ELR (cell line): Measurements from ENCODE around the gene CD52.

Source experiments
- DNase-seq: peaks from one replicate; pipeline ENCODE4 v3.0.0-alpha.2; 2015; ENCODE audit warnings: low read depth

The CD52 gene

DNA sequence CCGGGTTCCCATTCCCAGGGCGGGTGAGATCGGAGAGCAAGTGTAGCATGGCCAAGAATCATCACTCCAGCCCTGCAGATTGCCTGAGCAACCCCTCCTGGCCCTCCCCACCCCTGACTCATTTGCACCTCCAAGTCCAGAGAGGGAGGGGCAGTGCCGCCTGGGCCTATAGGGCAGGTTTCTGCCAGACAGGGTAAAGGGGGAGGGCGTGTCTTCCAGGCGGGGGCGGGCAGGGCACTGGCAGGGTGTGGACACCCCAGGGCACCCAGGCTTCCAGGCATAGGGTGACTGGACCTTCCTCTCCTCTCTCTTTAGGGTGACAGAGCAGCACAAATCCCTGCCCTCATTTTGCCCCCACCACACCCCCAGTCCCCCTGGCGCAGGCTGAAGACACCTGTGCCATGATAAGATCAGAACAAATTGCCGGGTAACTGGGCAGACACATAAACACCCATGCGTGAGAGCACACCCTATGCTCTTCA, 39.4 kb downstream of the CD52 start:
- DNase-seq: no peak

DNA sequence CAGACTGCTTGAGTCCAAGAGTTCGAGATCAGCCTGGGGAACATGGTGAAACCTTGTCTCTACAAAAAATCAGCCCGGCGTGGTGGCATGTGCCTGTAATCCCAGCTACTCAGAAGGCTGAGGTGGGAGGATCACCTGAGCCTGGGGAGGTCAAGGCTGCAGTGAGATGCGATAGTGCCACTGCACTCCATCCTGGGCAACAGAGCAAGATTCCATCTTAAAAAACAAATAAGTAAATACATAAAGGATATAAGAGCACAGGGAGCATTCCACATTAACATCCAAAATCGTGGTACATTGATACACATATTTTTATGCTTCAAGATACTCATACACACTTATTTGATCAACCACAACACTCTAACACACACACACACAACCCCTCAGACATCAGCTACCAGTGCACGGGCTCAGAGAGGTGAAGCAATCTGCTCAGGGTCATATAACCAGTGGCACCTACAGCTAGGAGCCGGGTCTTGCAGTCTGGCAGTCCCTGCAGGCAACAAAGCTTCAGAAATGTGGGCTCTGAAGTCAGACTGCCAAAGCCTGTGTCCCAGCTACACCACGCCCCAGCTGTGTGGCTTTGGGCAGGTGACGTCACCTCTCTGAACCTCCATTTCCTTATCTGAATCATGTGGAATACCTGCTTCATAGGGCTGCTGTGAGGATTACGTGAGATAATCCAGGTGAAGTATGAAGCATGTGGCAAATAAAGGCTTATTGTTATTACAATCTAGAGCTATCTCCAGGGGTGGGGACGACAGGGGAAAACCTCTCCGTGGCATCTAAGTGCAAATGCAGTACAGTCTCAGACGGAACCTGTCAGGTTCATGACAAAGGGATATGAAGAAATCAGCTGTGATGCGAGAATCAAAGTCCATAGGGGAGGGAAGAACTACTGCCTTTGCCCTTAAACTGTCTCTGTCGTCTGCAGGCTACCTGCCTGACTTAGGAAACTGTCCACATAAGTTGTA, 40.9 kb downstream of the CD52 start:
- peak; percentile 40 for DNase-seq

DNA sequence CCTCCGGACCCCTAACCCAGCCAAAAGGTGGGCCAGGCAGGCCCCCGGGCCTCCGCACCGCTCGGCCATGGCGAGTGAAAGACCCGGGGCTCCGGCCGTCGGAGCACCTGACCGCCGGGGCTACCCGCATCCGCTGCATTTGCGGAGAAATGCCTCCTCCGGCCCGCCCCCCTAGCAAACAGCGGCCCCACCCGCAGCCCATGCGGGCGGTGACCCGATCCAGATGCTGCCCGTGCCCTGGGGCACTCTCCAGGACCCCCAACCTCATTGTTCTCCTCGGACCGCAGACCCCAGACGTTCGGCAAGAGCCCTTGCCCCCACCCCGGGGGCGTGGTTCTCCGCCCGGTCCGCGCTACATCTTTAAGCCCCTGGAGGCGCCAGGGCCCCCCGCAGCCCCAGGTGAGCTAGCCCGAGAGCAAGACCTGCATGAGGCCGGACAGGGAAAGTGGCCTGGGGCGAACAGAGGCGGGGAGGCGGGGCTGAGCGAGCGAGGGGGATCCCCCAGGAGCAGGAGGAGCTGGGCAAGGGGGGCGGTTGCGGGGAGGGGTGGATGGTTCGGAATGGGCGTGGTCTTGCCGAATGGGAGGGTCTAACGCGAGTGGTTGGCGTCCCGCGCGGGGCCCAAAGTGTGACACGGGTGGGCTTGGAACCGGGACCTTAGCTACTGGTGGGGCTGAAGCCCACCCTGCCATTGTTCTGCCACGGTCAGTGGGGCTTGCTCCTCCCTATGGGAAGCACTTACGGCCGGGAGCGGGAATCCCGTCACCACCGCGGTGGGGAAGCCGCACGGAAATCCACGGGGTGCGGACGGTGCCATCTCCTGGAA, 42.4 kb downstream of the CD52 start:
- no peak for DNase-seq

DNA sequence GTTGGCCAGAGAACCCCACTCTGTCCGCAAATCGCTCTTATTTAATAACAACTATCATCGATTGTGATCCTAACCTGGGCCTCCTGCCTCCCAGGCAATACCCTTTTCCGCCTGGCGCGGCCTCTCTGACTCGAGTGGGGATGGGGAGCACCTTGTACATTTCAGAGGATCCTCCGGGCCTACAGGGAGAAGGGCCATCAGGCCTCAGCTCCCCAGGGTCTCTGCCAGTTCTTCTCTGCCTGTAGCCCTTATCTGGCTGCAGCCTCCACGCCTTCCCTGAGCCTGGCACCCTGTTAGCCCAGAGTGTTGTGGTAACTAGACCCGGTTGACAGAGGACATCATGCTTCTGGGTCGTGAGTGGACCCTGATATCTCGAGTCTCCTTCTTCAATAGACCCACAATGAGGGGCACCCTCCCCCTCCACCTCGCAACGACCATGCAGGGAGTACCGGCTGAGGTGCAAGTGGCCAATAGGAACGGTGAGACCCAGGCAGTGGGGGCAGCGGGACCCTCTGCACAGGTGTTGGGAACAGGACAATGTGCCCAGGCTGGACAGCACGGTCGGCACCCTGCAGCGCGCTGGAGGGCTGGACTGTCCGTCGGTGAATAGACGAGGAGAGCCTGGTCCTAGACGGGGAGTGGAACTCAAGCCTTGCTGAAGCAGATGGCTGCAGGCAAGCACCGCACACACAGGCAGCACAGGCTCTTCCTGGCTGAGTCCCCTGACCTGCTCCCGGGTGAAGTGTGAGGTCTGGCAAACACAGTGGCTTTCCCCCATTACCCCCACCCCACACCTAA, 43.2 kb downstream of the CD52 start:
- no peak for DNase-seq

DNA sequence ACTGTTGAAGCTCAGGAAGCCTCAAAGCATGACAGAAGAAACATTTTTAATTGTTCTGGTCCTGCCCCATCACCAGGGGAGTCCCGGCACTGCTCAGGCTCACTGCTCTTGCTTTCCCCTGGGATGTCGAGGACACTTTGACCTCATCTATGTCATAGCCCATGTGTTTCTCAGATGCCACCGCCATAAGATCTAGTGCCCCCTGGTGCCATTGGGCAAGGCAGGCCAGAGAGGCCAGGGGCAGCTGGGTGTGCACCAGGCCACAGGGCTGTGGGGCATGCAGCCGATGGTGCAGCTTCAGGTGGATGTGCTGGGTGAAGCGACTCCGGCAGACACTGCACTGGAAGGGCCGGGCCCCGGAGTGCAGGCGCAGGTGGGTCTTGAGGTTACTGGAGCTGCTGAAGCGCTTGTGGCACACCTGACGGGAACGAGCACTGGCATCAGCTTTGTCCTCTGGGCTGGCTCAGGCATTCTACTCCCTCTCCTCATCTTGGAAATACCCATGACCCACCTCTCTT, 43.9 kb downstream of the CD52 start:
- no peak for DNase-seq

DNA sequence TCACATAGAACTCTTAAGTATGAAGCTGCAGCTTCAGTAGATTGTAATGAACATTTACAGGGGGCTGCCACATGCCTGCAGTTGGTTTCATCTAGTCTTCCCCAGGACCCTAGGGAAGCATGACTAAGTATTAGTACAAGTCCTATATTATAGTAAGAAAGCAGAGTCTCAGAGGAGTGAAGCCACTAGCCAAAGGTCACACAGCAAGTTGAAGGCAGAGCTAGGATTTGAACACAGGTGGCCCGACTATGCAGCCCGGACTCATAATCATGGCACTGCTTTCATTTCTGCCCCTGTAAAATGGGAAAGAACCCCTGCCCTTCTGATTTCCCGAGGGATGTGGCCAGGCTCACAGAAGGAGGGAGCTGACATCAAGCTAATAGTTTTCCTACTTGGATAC, 44.6 kb downstream of the CD52 start:
- DNase-seq: no peak

DNA sequence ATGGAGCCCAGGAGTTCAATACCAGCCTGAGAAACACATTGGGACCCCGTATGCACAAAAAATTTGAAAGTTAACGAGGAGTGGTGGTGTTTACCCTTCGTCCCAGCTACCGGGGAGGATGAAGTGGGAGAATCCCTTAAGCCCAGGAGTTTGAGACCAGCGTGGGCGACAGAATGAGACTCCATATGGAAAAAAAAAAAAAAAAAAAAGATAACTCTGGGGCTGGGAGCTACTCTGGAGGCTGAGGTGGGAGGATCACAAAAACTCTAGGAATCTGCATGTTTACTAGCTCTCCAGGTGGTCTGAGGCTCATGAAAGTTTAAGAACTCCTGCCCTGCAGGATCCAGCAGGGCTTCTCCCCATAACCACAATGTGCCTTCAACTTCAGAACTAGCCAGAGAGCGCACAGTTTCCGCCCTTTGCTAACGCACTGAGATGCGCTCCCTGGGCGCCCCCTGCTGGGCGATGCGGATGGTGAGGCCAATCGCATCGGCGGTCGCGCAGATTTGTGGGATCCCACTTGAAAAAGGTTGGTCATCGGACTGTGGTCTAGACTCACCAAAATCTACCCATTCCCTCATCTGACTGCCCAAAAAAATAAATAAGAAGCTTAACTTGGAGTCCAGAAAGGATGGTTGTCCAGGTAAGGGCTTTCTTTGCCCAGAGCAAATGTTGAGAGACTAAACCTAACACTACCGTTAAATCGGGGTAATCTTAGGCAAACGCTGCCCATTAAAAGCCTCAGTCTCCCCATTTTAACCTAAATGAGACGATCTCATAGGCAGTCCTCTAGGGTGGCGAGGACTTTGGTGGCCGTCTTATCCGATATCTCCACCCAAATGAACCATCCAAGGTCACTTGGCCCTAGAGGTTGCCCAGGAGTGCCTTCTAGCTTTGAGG, 46.0 kb downstream of the CD52 start:
- DNase-seq: peak; percentile 82

DNA sequence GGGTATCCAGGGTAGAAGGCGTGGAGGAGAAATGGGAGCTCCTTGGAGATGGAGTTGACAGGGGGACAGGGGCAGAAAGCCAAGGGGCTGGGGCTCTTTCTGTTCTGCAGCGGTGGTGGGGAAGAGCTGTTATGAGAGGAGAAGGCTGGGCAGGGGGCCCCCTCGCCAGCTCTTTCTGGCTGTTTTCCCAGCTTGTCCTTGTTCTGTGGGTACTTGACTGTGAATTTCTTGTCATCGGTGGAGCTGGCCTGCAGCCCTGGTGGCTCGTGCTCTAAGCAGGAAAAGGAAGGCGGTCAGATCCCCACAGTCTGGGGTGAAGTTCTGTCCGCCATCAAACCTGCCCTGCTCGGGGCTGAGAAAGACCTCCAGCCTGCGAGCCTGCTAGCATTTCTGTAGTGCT, 47.2 kb downstream of the CD52 start:
- no peak for DNase-seq

DNA sequence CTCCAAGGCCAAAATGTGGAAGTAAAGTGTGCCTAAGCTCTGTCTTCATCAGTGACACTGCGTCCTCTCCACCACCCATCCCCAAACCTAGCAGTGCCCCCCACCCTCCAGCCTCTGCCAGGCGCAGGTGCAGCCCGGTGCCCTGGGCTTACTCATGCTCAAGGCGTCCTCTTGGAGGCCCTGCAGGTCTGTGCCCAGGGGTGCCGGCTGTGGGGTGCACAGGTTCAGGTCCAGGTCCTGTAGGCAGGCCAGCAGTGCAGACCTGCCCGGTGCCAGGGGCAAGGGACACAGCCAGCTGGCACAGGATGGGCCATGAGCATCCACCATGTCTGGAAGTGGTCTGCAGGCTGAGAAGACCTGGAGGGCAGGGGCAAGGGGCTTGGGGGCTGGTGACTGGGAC, 49.7 kb downstream of the CD52 start:
- DNase-seq: no peak

DNA sequence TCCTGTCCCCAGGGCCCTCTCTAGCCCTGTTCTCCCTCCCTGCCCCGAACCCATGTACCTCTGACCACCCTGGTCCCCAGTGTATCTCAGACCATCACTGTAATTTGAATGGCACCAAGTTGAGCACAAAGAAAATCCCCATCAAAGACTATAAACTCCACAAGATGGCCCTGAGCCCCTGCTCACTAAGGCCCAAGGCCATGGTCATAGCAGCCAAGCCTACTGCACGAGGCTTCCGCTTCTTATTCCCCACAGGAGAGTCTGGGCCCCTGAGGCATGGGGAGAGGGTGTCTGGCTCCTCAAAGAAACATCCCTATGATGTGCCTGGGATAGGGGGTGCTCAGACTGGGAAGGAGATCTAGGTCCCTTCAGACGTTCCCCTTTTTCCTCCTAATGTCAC, 50.2 kb downstream of the CD52 start:
- no peak for DNase-seq

DNA sequence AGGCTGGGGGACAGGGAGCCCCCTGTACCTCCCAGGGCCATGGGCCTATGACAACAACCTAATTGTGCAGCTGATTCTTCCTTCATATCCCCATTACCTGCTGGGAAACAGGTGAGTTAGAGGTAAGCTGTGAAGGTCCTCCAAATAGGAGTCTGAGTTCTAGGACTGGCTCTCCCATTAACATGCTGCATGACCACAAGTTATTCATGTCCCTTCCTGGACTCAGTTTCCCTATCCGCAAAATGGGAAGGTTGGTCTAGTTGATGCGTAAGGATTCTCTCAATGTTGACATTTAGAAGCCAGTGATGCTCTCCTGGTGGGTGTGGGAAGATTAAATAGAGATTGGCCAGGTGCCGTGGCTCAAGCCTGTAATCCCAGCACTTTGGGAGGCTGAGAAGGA, 50.7 kb downstream of the CD52 start:
- DNase-seq: no peak
